Smooth muscle cell (in vitro differentiated cells): ENCODE data around the gene ROBO2. TPM values are rescaled to one million over a fixed set of nuclear protein-coding genes. Genes with fewer than 3 reads are reported as not detected.

Source experiments
- DNase-seq: peaks from one replicate; lab custom pipeline; 2025; ENCODE audit not compliant: unreplicated experiment; lab: John Stamatoyannopoulos, UW
- H2AFZ ChIP-seq: fragments of 200-600 bp; sonication (generic); 2 replicates; pipeline ENCODE4 v1.6.0; 2016; ENCODE audit warnings: antibody characterized with exemption, low read depth, mild to moderate bottlenecking
- H3F3A ChIP-seq: fragments of 200-600 bp; sonication (generic); 2 replicates; pipeline ENCODE4 v1.6.0; 2017; ENCODE audit warnings: antibody characterized with exemption, low read depth
- H3K27ac ChIP-seq: fragments of 200-600 bp; sonication (generic); 2 replicates; pipeline ENCODE4 v1.5.1; 2016; ENCODE audit warnings: low read depth, mild to moderate bottlenecking
- H3K27me3 ChIP-seq: fragments of 200-600 bp; sonication (generic); 2 replicates; pipeline ENCODE4 v1.6.1; 2016; ENCODE audit warnings: low read depth, mild to moderate bottlenecking
- H3K36me3 ChIP-seq: fragments of 200-600 bp; sonication (generic); 2 replicates; pipeline ENCODE4 v1.5.1; 2016; ENCODE audit warnings: low read depth
- H3K4me1 ChIP-seq: fragments of 200-600 bp; sonication (generic); 2 replicates; pipeline ENCODE4 v1.5.1; 2016; ENCODE audit warnings: low read depth
- H3K4me2 ChIP-seq: fragments of 200-600 bp; sonication (generic); 2 replicates; pipeline ENCODE4 v1.6.0; 2016; ENCODE audit warnings: mild to moderate bottlenecking
- H3K4me3 ChIP-seq: fragments of 200-600 bp; sonication (generic); 2 replicates; pipeline ENCODE4 v1.5.1; 2016; ENCODE audit warnings: mild to moderate bottlenecking
- H3K79me2 ChIP-seq: fragments of 200-600 bp; sonication (generic); 2 replicates; pipeline ENCODE4 v1.6.0; 2016; ENCODE audit warnings: low read depth, mild to moderate bottlenecking
- H3K9ac ChIP-seq: fragments of 200-600 bp; sonication (generic); 2 replicates; pipeline ENCODE4 v1.6.0; 2016; ENCODE audit warnings: low read depth
- H3K9me3 ChIP-seq: fragments of 200-600 bp; sonication (generic); replicated peaks from 2 replicates; pipeline ENCODE4 v1.5.1; 2016; ENCODE audit warnings: low read depth
- H4K20me1 ChIP-seq: fragments of 200-600 bp; sonication (generic); 2 replicates; pipeline ENCODE4 v1.6.0; 2016; ENCODE audit warnings: low read depth
- WGBS: methylation state at CpG from one replicate; pipeline ENCODE4 v1.1.7; 2016; ENCODE audit warnings: low lambda C conversion rate; 5-methylcytosine and 5-hydroxymethylcytosine counted together
- polyA plus RNA-seq: library from polyadenylated mRNA; unstranded; fragments of >200 nt; fragmentation: Nextera tagmentation; extraction: Ambion mirVana; gene quantifications from 2 replicates; pipeline ENCODE4 v1.2.1, GENCODE V29; 2016
- total RNA-seq: library from RNA; depleted of rRNA; stranded (reverse); fragments of >200 nt; gene quantifications from 2 replicates; pipeline ENCODE4 v1.2.3, GENCODE V29; 2014
- TF ChIP-seq, protein P1 (sequence below): fragments of 200-600 bp; sonication (generic); IDR thresholded peaks from 2 replicates; pipeline ENCODE4 v1.5.1; 2017; ENCODE audit warnings: borderline replicate concordance, mild to moderate bottlenecking, antibody characterized with exemption; ENCODE audit not compliant: insufficient read depth, poor library complexity, severe bottlenecking

ROBO2 gene
- total and polyA plus RNA-seq, 2 experiments from 2014 or later, result 23.9 to 54.4 TPM

DNA sequence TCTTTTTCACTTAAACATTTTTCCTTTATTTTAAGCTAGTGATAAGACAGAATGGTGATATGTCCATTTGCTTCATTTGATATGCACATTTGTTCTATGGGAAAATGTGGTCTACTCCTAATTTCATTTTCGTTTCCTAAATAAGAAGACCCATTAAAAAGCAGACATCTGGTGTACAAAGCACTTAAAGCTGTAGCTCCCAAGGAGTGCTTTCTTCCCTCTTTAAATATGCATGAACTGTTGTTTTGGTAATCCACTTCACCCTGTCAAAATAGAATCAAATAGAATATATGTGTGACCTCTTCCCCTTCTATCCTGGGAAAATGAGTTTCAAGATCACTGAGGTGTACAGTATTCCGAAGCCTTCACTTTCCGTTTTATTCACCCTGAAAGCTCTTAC, 182.8 kb downstream of the ROBO2 start:
- no peak overlapping the region for H3K9ac ChIP-seq
- H3K4me3 ChIP-seq, result no peak overlapping the region
- H3K27me3 ChIP-seq, result no peaks in the 10 kb centered on the region
- H3K79me2 ChIP-seq, result no peaks in the 10 kb centered on the region
- H3F3A ChIP-seq, result no peaks in the 10 kb centered on the region
- H2AFZ ChIP-seq, result no peak overlapping the region
- peaks cover 13% of the 10 kb centered on the region for H4K20me1 ChIP-seq
- no peaks in the 10 kb centered on the region for H3K36me3 ChIP-seq
- TF ChIP-seq, protein P1, sequence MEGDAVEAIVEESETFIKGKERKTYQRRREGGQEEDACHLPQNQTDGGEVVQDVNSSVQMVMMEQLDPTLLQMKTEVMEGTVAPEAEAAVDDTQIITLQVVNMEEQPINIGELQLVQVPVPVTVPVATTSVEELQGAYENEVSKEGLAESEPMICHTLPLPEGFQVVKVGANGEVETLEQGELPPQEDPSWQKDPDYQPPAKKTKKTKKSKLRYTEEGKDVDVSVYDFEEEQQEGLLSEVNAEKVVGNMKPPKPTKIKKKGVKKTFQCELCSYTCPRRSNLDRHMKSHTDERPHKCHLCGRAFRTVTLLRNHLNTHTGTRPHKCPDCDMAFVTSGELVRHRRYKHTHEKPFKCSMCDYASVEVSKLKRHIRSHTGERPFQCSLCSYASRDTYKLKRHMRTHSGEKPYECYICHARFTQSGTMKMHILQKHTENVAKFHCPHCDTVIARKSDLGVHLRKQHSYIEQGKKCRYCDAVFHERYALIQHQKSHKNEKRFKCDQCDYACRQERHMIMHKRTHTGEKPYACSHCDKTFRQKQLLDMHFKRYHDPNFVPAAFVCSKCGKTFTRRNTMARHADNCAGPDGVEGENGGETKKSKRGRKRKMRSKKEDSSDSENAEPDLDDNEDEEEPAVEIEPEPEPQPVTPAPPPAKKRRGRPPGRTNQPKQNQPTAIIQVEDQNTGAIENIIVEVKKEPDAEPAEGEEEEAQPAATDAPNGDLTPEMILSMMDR, result no peak
- H3K4me1 ChIP-seq, result no peaks in the 10 kb centered on the region
- H3K9me3 ChIP-seq, result no peaks in the 10 kb centered on the region
- DNase-seq, result no peak
- 98% methylated on average over 3 of the region's 3 CpGs for WGBS
- no peak overlapping the region for H3K27ac ChIP-seq
- H3K4me2 ChIP-seq, result no peak overlapping the region

- H2AFZ ChIP-seq, result no peak overlapping the region
- 94% methylated on average over 2 of the region's 2 CpGs for WGBS
- no peak overlapping the region for H3K4me2 ChIP-seq
- H3K36me3 ChIP-seq, result no peaks in the 10 kb centered on the region
- no peak for DNase-seq
- no peak overlapping the region for H3K9ac ChIP-seq
- no peaks in the 10 kb centered on the region for H3K79me2 ChIP-seq
- H4K20me1 ChIP-seq, result peaks cover 12% of the 10 kb centered on the region
- no peaks in the 10 kb centered on the region for H3F3A ChIP-seq
- no peaks in the 10 kb centered on the region for H3K9me3 ChIP-seq
- no peaks in the 10 kb centered on the region for H3K4me1 ChIP-seq
- TF ChIP-seq, protein P1, result no peak
- no peak overlapping the region for H3K27ac ChIP-seq
- H3K4me3 ChIP-seq, result no peak overlapping the region
- no peaks in the 10 kb centered on the region for H3K27me3 ChIP-seq
Observed at GRCh38 chr3:77227567-77227966, 187.7 kb downstream of the ROBO2 start.

- H3F3A ChIP-seq, result no peaks in the 10 kb centered on the region
- H2AFZ ChIP-seq, result no peak overlapping the region
- no peaks in the 10 kb centered on the region for H3K9me3 ChIP-seq
- DNase-seq, result no peak
- H3K9ac ChIP-seq, result no peak overlapping the region
- WGBS, result 97% methylated on average over 2 of the region's 2 CpGs
- H3K4me2 ChIP-seq, result no peak overlapping the region
- peaks cover 3% of the 10 kb centered on the region for H4K20me1 ChIP-seq
- TF ChIP-seq, protein P1, result no peak
- no peaks in the 10 kb centered on the region for H3K27me3 ChIP-seq
- H3K79me2 ChIP-seq, result no peaks in the 10 kb centered on the region
- no peaks in the 10 kb centered on the region for H3K36me3 ChIP-seq
- H3K27ac ChIP-seq, result no peak overlapping the region
- no peak overlapping the region for H3K4me3 ChIP-seq
- H3K4me1 ChIP-seq, result no peaks in the 10 kb centered on the region
Observed at GRCh38 chr3:77232557-77232956, 192.7 kb downstream of the ROBO2 start.

DNA sequence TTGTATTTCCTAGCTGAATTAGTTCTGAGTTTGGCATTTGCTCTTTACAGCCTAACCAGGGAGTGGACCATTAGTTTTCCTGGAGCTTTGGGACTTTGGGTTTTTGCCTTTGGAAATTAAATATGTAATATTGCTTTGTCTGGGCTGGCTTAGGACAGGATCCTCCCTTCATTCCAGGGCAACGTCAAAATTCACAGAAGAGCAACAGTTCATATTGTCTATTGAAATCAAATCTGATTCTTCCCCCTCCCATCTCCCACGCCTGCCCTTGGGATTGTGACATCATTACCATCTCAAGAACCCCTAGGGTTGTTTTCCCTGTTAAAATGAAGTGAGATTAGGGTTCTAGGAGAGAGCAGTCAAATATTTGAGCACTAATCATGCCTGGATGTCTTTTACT, 194.1 kb downstream of the ROBO2 start:
- Histone ChIP-seq H3K9ac (no peak overlapping the region), H3K4me3 (no peak overlapping the region), H3K9me3 (no peaks in the 10 kb centered on the region), H4K20me1 (no peaks in the 10 kb centered on the region), H3F3A (no peaks in the 10 kb centered on the region), H2AFZ (no peak overlapping the region), H3K36me3 (no peaks in the 10 kb centered on the region), H3K4me1 (no peaks in the 10 kb centered on the region), H3K27me3 (no peaks in the 10 kb centered on the region), H3K27ac (no peak overlapping the region), H3K4me2 (peak overlapping the region; percentile 8), H3K79me2 (no peaks in the 10 kb centered on the region)
- 80% methylated on average over 2 of the region's 2 CpGs for WGBS
- no peak for DNase-seq
- TF ChIP-seq, protein P1, result no peak
